K562 (cell line): ENCODE data around the gene BRWD1. TPM values are rescaled to one million over a fixed set of nuclear protein-coding genes. Genes with fewer than 3 reads are reported as not detected.

Experiments
- ATF2 ChIP-seq: sonication (generic); formaldehyde crosslinking; IDR thresholded peaks from 2 replicates; pipeline ENCODE4 v1.8.1; 2022; ENCODE audit warnings: missing genetic modification reagents
- ETV5 ChIP-seq: sonication (generic); formaldehyde crosslinking; IDR thresholded peaks from 2 replicates; pipeline ENCODE4 v1.4.0; 2020; ENCODE audit warnings: low read depth, mild to moderate bottlenecking, missing genetic modification reagents
- FIP1L1 ChIP-seq: fragments of 200-400 bp; formaldehyde crosslinking; IDR thresholded peaks from 2 replicates; pipeline ENCODE4 v1.6.1; 2018; ENCODE audit warnings: mild to moderate bottlenecking, low read depth, low read length; ENCODE audit not compliant: poor library complexity, severe bottlenecking
- FOXJ2 ChIP-seq: fragments of 200-800 bp; sonication (Bioruptor generic); IDR thresholded peaks from 2 replicates; pipeline ENCODE4 v1.6.1; 2016; ENCODE audit warnings: missing genetic modification characterization, missing compliant biosample characterization
- HIVEP1 ChIP-seq: fragments of 250-450 bp; sonication (Bioruptor Pico); IDR thresholded peaks from 2 replicates; pipeline ENCODE4 v1.4.0; 2020; ENCODE audit warnings: mild to moderate bottlenecking
- HMG20A ChIP-seq: fragments of 450-650 bp; formaldehyde crosslinking; conservative IDR thresholded peaks from 2 replicates; pipeline ENCODE4 v1.4.0; 2020; ENCODE audit warnings: mild to moderate bottlenecking, mixed read lengths
- MEF2D ChIP-seq: conservative IDR thresholded peaks from 2 replicates; pipeline ENCODE4 v1.6.1; 2016; ENCODE audit warnings: low read depth, missing genetic modification characterization, missing compliant biosample characterization
- PURB ChIP-seq: sonication (generic); formaldehyde crosslinking; IDR thresholded peaks from 2 replicates; pipeline ENCODE4 v1.9.0; 2021; ENCODE audit warnings: low read depth, mild to moderate bottlenecking, missing genetic modification reagents
- SMARCA4 ChIP-seq: fragments of 450-650 bp; IDR thresholded peaks from 2 replicates; pipeline ENCODE4 v1.6.1; 2016
- SUPT5H ChIP-seq: fragments of 450-650 bp; IDR thresholded peaks from 2 replicates; pipeline ENCODE4 v1.6.1; 2016
- ZBTB49 ChIP-seq: sonication (generic); formaldehyde crosslinking; IDR thresholded peaks from 2 replicates; pipeline ENCODE4 v1.8.0; 2022; ENCODE audit warnings: missing genetic modification reagents, mild to moderate bottlenecking, borderline replicate concordance
- ZKSCAN8 ChIP-seq: fragments of 200-800 bp; sonication (Bioruptor generic); IDR thresholded peaks from 2 replicates; pipeline ENCODE4 v1.6.1; 2016; ENCODE audit warnings: missing genetic modification characterization, missing compliant biosample characterization
- ZNF175 ChIP-seq: fragments of 200-800 bp; sonication (Bioruptor generic); IDR thresholded peaks from 2 replicates; pipeline ENCODE4 v1.6.1; 2016; ENCODE audit warnings: low read depth, mild to moderate bottlenecking, missing genetic modification characterization, missing compliant biosample characterization
- ZNF23 ChIP-seq: fragments of 250-450 bp; sonication (Bioruptor Pico); IDR thresholded peaks from 2 replicates; pipeline ENCODE4 v1.4.0; 2020; ENCODE audit warnings: mild to moderate bottlenecking
- ZNF695 ChIP-seq: fragments of 450-650 bp; formaldehyde crosslinking; IDR thresholded peaks from 2 replicates; pipeline ENCODE4 v1.4.0; 2020; ENCODE audit warnings: mild to moderate bottlenecking, moderate library complexity
- polyA plus RNA-seq, 8 experiments: library from polyadenylated mRNA; depleted of rRNA in 4 of 8; stranded (reverse) in 5 of 8; unstranded in 3 of 8; fragments of >200 nt; fragmentation: Nextera tagmentation in 2 of 8; fragmentation: Illumina TruSeq in 1 of 8; extraction: Ambion mirVana in 2 of 8; extraction: Trizol in 1 of 8; gene quantifications; 2 replicates each; pipeline versions ENCODE4 v1.2.1 to v1.2.3, GENCODE V29; 2011 to 2014; ENCODE audit warnings: inconsistent platforms in 1 of 8, missing spikeins in 1 of 8
- total RNA-seq, 7 experiments: library from RNA; depleted of rRNA in 6 of 7; stranded (reverse); fragments of >200 nt in 6 of 7; fragmentation: Illumina TruSeq in 2 of 7; extraction: Trizol in 2 of 7; gene quantifications; 2 replicates each; pipeline versions ENCODE4 v1.2.1 to v1.2.3, GENCODE V29; 2011 to 2021; ENCODE audit warnings: low replicate concordance in 1 of 7
- TF ChIP-seq, protein P1 (sequence below): sonication (generic); formaldehyde crosslinking; IDR thresholded peaks from 2 replicates; pipeline ENCODE4 v1.8.0; 2022; ENCODE audit warnings: mild to moderate bottlenecking, low read depth, missing genetic modification reagents
- TF ChIP-seq, protein P2 (sequence below): sonication (generic); formaldehyde crosslinking; IDR thresholded peaks from 2 replicates; pipeline ENCODE4 v1.8.0; 2023; ENCODE audit warnings: mild to moderate bottlenecking, missing genetic modification reagents

BRWD1 gene
- total and polyA plus RNA-seq, 9 of the 15 experiments (the other 6 are each of a cell fraction or from before 2014, with no cell fraction given) = 10.1 to 60.2 (median 34.1) TPM

DNA sequence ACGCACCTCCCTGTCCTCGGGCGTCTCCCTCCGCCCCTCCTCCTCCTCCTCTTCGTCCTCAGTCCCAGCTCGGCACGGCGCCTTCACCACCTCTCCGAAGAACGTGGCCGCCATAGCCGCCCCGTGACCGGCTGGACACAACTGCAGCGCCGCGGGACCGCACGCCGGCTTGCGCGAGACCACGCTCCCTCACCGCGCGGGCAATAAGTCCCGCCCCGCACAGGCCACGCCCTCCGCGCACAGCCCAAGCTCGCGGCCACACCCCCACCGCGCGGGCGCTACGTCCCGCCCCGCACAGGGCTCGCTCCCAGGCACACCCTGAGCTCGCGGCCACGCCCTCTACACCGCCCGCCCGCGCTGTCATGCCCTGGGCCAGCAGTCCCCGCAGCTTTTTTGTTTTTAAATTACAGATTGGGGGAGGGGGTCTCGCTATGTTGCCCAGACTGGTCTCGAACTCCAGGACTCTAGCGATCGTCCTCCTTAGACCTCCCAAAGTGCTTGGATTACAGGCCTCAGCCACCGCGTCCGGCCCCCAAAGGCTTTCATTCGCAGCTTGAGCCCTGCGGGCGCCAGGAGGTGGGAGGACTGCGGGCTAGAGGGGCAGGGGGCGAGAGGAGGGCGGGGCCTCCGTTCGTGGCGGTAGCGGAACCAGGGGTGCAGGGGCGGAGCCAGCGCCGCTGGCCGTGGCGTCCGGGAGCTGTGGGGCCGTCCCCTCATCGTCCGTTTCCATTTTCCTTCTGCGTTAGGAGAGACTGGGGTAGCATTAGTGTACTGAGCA is 130.0 kb downstream of the BRWD1 start, which contains the start of gene PSMG1 (continued):
- TF ChIP-seq ATF2 (CRISPR knock-in tag) (no peak), ZNF175 (CRISPR knock-in tag) (no peak), ZNF695 (CRISPR knock-in tag) (no peak), HIVEP1 (CRISPR knock-in tag) (no peak), ZBTB49 (CRISPR knock-in tag) (no peak), SMARCA4 (peak; percentile 18), ETV5 (CRISPR knock-in tag) (peak; percentile 58; the same call in 1 of the 2 replicates), ZKSCAN8 (CRISPR knock-in tag) (no peak), MEF2D (tag) (no peak), FIP1L1 (no peak), FOXJ2 (tag) (no peak), SUPT5H (peak; percentile 97), PURB (CRISPR knock-in tag) (no peak), HMG20A (CRISPR knock-in tag) (no peak), ZNF23 (no peak)
- TF ChIP-seq, protein P1, sequence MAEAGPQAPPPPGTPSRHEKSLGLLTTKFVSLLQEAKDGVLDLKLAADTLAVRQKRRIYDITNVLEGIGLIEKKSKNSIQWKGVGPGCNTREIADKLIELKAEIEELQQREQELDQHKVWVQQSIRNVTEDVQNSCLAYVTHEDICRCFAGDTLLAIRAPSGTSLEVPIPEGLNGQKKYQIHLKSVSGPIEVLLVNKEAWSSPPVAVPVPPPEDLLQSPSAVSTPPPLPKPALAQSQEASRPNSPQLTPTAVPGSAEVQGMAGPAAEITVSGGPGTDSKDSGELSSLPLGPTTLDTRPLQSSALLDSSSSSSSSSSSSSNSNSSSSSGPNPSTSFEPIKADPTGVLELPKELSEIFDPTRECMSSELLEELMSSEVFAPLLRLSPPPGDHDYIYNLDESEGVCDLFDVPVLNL (CRISPR knock-in tag) = no peak
- TF ChIP-seq, protein P2, sequence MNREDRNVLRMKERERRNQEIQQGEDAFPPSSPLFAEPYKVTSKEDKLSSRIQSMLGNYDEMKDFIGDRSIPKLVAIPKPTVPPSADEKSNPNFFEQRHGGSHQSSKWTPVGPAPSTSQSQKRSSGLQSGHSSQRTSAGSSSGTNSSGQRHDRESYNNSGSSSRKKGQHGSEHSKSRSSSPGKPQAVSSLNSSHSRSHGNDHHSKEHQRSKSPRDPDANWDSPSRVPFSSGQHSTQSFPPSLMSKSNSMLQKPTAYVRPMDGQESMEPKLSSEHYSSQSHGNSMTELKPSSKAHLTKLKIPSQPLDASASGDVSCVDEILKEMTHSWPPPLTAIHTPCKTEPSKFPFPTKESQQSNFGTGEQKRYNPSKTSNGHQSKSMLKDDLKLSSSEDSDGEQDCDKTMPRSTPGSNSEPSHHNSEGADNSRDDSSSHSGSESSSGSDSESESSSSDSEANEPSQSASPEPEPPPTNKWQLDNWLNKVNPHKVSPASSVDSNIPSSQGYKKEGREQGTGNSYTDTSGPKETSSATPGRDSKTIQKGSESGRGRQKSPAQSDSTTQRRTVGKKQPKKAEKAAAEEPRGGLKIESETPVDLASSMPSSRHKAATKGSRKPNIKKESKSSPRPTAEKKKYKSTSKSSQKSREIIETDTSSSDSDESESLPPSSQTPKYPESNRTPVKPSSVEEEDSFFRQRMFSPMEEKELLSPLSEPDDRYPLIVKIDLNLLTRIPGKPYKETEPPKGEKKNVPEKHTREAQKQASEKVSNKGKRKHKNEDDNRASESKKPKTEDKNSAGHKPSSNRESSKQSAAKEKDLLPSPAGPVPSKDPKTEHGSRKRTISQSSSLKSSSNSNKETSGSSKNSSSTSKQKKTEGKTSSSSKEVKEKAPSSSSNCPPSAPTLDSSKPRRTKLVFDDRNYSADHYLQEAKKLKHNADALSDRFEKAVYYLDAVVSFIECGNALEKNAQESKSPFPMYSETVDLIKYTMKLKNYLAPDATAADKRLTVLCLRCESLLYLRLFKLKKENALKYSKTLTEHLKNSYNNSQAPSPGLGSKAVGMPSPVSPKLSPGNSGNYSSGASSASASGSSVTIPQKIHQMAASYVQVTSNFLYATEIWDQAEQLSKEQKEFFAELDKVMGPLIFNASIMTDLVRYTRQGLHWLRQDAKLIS = peak; percentile 72; the same call in 1 of the 2 replicates
